HG03060 (cell line): Measurements from ENCODE around the gene DPM3.
A peak's percentile ranks its signal among the peaks of the same experiment; 100 is the strongest.
"Not testable (repeated sequence)": the region's sequence is repeated elsewhere in the genome, so short reads cannot be mapped to it uniquely, and the experiment has no call there.

Source experiments
- ATAC-seq: cut with Tn5 transposase; IDR thresholded peaks from one replicate; pipeline ENCODE4 v1.9.1; 2021; ENCODE audit warnings: low read depth, moderate number of reproducible peaks; ENCODE audit not compliant: unreplicated experiment

Gene DPM3

DNA sequence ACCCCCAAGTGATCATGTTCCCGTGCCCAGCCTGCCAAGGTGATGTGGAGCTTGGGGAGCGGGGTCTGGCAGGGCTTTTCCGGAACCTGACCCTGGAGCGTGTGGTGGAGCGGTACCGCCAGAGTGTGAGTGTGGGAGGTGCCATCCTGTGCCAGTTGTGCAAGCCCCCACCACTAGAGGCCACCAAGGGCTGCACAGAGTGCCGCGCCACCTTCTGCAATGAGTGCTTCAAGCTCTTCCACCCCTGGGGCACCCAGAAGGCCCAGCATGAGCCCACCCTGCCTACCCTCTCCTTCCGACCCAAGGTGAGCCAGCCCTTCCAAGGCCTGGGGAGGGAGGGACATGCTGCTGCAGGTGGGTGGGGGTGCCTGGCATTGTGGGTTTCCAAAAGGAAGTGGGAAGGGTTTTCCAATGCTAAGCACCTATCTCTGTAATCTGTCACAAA is 35.6 kb upstream of the DPM3 start:
- no peak for ATAC-seq

DNA sequence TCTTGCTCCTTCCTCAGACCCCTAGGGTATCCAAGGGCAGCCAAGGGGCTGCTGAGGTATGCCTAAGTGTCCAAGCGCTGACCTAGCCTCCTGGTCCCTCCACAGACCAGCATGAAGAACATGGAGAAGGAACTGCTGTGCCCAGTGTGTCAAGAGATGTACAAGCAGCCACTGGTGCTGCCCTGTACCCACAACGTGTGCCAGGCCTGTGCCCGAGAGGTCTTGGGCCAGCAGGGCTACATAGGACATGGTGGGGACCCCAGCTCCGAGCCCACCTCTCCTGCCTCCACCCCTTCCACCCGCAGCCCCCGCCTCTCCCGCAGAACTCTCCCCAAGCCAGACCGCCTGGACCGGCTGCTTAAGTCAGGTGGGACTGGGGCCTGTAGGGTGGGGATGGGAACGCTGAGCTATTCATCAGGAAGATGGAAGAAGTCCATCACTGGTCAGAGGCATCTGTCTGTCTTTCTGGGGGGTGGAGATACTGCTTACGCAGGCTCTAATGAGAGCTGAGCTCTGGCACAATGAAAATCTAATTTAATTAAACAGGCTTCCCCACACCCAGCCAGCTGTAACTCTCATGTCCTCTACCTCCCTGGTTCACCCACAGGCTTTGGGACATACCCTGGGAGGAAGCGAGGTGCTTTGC is 35.1 kb upstream of the DPM3 start:
- no peak for ATAC-seq

DNA sequence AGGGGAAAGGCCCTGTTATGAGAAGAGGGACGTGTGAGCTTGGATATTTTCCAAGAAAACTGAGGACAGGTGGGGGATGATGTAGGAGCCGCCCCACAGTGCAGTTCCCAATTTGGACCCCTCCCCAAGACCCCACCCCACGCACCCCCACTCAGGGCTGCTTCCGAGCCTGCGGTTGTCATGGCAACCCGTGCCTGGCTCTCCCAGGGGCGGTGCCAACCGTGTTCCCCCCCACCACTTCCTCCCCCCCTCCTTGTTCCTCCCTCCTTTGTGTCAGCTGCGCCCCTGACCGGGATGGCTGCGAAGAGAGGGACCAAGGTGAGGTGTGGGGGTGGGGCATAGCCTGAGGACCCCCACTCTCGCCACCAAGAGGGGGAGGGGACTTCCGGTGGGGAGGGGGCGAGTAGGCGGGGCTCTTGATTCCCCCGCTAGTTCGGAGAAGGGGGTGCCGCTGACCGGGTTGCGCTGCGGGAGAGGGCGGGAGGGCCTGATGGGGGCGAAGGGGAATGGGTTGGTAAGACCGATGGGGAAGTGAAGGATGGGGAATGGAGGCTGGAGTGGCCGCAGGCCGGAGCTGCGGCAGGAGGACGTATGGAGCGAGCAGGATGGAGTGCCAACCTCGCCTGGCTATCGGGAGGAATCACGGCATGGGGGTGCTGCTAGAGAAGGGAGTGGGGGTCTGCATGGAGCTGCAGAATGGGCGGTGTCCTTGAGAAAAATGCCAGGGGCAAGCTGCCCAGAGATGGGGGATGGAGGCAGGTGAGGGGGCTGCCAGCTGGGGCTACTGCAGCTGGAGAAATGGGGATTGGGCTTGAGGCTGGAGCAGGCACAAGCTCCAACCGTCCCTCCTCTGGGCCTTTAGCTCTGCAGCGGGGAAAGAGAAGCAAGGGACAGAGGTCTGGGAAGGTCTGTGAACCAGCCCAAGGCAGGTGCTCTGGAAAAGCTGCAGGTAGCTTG is 34.3 kb upstream of the DPM3 start:
- ATAC-seq, result no peak

DNA sequence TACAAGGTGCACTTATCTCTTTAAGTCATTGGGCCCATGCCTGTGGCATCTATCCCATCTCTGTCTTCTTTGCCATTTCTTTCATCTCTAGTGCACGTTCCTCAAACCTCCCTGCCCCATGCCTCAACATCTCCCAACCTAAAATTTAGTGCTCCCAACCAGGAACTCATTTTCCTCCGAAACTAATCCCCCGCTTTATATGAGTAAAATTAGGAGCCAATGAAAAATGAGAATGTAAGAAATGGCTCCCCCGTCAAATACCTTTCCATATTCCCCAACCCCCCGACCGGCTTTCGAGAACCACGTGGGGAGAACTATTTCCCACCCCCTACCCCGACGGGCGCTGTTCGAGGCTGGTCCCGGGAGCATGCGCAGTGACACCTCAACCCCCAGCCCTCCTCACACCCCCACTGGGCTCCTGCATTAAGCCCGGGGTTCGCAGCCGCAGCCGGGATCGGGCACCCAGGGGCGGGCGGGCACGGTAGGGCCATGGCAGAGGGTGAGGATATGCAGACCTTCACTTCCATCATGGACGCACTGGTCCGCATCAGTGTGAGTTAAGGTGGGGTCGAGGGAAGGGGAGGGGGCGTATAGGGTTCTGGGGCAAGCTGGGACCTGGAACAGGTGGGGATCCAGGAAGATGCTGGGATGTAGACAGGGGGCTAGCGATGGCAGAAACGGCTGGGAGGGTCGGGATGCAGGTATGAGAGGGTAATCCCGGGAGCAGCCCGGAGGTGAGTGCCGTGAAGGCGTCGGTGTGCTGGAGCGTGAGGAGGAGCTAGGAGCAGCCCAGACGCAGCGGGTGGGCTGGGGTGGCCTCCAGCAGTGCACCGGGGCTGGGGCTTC is 33.4 kb upstream of the DPM3 start, which contains the start of gene TRIM46:
Gene TRIM46, plus strand, starts transcription at position 372 of the 846 bp plus-strand sequence. Its CDS starts 118 bp downstream, at position 490.
- no peak for ATAC-seq

DNA sequence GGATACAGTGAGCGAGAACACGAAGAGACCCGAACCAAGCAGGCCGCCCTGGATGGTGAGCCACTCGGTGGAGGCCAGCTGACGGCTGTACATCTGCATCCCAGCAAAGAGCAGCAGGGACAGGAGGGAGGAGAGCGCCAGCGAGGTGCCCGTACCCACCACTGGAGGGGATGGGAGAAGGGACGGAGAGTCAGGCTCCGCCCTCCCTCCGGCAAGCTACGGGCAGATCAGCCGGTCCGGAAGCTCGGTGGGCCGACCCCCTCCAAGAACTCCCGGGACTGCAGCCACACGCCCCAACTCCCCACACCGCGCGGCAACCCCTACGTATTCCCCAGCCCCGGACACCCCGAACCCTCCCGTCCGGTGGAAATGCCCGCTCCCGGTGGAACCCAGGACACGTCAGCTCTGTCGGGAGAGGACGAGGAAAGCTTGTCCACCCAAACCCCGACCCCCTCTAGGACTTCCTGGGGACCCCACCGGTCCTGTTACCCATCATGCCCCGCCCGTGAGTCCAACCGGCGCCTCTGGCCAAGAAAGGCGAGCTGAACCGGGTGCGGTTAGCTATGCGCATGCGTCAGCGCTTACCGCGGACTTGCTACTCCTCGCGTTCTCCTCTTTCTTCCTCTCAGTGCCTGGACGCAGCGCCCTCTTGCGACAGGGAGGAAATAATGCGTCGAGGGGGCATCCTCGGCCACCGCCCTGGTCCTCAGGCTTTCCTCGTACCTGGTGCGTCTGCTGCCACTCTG is 32.6 kb upstream of the DPM3 start, which contains the start of gene KRTCAP2:
Gene KRTCAP2, minus strand, starts transcription at position 573 of the 746 bp plus-strand sequence. Its CDS starts 80 bp downstream, at position 493.
- ATAC-seq, result peak; percentile 44

DNA sequence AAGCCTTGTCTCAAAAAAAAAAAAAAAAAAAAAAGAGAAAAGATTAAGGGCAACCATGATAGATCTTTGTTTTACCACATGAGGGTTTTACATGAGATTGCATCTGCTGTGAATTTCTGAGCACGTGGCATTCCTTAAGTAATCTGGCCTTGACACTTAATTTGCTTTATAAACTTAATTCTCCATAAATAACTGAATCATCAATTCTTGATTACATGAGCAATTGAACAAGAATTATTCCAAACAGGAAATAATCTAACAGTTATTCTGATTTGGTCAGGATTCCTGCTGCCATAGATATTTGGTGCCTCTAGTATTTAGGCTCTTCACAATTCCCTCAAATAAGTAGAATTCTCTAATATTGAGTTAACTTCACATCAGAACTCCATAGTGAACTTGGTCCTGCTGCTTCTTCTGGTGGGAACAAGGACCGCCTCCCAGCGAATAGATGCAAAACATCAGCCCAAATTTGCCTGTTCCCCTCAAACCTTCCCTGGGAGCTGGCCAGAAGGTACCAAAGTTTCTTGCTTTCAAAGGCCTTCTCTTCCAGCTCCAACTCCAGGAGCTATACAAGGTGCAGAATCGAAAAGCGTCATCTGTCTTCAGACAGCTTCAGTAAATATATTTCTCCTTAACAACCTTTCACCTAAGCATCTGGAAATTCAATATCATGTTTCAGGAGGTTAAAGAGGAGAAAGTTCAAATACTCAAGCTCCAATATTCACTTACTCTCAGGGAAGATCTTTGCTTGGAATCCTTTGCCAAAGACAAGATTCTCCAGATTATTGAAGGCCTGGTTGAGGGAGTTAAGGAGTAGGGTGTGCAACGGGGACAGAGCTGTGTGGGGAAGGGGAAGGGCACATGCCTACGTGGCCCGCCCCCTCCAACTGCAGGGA is 31.8 kb upstream of the DPM3 start:
- peak; percentile 7 for ATAC-seq

DNA sequence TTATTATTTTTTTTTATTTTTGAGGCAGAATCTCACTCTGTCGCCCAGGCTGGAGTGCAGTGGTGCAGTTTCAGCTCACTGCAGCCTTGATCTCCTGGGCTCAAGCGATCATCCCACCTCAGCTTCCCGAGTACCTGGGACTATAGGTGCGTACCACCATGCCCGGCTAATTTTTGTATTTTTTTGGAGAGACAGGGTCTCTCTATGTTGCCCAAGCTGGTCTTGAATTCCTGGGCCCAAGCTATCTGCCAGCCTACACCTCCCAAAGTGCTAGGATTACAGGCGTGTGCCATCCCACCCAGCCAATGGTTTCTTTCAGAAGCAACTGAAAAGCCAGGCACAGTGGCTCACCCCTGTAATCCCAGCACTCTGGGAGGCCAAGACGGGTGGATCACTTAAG is 30.5 kb upstream of the DPM3 start:
- no peak for ATAC-seq

DNA sequence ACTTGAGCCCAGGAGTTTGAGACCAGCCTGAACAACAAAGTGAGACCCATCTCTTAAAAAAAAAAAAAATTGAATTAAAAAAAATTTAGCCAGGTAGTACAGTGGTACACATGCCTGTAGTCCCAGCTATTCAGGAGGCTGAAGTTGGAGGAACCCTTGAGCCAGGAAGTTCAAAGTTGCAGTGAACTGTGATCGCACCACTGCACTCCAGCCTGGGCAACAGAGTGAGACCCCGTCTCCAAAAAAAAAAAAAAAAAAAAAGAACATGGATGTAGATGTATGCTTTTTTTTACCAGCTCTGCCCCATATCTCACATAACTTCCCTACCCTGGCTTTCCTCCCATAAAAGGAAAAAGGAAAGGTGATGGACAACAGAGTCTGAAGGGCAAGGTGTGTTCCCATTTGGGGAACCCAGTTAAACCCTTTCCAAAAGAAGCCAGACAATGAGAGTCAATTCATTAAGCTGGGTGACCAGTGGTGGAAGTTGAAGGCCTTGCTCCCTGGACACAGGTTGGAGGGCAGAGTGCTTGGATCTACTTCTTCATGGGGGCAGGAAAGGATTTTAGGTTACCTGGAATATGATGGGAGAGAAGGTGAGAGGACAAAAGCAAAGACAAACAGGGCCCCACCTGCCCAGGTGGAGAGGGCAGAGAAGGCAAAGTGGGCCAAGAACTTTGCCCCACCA is 29.9 kb upstream of the DPM3 start:
- ATAC-seq, result no peak

DNA sequence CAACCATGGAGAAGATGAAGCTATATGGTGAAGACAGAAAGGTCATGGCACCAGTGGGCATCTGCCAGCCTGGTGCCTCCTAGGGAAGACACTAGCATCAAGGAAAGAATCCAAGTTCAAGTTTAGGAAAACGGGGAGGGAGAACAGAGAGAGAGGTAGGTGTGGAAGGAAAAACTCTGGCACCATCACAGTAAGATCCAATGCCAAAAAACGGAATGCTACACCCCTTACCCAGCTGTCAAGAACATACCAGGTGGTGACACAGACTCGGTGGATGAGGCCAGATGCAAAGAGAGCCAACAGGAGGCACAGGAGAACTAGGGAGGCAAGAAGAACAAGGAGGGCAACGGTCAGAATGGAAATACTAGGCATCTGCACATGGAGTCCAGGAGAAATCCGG is 29.2 kb upstream of the DPM3 start:
- no peak for ATAC-seq

DNA sequence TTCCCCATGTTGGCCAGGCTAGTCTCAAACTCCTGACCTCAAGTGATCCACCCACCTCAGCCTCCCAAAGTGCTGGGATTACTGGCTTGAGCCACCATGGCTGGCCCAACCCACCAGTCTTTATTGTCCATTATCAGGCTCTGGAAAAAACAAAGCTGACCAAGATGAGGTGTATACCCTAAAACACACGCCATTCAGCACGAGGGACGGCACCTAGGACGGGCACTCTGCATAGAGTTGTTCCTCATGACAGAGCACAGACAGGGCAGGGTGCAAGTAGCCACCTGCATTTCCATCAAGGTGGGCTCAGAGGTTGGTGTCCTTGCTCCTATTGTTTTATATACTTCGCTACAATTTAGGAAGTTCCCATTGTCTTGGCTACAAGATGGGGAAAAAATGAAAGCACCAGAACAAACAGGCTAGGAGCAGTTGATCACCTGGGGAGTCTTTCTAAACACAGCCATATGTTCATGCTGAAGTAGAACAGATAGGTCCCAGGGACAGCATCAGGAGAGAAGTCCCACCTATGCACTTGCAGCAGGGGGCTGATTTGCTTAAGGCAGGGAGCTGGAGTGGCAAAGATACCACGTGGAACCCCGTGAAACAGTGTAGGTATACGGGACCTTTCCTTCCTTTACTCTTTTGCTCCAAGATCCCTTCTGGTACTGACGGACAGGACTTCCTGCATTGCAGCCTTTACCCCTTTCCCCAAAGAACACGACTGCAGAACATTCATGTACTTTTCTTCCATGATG is 28.3 kb upstream of the DPM3 start:
- ATAC-seq, result no peak

DNA sequence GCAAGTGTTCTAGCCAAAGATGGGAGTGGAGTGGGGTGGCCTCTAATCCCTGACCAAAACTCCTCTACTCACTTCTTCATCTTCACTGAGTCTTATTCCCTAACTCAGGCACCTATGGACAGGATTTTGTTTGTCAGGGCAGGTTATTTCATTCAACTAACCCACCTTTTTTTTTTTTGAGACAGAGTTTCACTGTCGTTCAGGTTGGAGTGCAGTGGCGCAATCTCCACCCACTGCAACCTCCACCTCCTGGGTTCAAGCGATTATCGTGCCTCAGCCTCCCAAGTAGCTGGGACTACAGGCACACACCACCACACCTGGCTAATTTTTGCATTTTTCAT is 27.7 kb upstream of the DPM3 start:
- ATAC-seq, result not testable (repeated sequence)

DNA sequence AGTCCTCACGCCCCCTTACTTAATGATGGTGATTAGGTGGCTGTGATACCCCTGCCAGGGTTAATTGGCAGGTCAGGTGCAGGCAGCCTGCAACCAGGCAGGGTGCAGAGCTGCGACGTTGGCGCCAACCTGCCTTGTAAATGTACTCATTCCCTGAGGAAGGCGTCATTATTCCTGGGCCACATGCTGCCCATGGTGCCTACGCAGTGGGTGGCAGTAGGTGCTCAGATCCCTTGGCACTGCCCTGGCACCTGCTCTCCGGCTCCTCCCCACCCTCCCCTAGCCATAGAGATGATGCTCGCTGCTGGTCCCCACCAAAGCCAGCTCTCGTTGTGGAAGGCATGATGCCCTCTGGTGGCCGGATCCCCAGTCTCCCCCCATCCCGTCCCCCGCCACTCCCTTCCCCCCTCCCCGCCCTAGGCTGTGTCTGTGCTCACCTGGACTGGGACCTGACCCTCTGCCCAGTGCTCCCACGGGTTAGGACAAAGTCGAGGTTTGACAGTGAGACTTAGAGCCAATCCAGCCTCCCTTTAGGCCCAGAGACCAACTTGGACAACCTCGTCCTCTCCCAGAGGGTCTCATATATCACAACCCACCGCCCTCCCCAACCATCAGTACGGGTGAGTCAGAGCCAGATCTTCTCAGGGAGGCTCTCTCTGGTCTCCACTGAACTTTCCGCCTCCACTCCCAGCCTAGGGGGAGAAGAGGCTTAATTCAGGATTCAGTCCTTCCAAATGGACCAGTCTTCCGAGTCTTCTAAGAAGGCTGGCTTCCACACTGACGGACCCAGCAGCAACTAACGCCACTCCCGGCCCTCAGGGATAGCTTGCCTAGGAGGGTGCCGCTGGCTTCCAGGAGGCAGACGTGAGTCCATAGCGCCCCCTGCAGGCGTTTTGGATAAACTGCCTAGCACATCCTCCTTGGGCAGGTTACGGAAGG is 27.1 kb upstream of the DPM3 start:
- ATAC-seq, result no peak

DNA sequence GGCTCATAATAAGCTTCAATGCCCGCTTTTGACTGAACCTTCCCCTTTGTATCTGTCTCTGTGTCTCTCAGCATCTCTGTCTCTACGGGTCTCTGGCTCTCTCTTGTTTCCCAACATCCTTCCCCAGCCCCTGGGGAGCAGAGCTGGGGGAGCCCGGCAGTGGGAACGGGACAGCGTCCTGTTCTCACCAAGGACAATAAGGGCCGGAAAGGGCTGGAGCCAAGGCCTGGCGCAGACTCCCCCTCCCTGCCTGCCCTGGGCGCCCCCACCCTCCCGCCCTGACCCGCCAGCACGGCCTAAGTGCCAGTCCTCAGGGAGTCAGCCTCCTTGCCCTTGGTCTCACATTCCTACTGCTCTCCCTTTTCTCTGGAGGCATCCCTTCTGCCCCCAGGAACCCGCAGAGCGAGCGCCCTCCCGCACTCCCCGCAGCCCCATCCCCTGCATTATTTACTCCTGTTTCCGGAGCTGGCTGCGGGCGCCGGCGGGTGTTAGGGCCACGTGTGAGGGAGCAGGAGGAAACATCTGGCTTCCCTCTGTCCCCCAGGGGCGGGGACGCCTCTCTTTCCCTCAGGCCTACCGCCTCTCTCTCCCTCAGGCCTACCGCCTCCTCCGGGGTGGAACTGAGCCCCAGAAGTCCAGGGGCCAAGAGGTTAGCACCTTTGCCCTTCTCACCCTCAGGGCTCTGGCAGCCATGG is 26.3 kb upstream of the DPM3 start:
- no peak for ATAC-seq

DNA sequence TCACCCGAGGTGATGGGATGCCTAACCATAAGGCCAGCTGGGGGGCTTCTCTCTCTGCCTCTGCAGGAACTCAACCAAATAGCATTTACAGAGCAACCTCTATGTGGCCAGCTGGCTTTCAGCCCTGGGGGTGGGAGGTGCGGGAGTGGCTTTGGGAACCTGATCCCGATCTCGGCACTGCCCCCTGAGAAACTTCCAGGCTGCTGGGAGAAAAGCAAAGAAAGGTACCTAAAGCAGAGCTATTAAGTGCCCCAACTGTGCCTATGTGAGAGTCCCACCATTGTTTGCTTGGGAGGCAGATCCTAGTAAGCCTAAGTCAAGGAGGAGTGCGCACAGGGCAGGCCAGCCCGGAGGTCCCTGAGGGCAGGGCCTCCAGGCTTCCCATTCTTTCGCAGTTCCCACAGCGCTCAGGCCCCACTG is 25.7 kb upstream of the DPM3 start:
- no peak for ATAC-seq

DNA sequence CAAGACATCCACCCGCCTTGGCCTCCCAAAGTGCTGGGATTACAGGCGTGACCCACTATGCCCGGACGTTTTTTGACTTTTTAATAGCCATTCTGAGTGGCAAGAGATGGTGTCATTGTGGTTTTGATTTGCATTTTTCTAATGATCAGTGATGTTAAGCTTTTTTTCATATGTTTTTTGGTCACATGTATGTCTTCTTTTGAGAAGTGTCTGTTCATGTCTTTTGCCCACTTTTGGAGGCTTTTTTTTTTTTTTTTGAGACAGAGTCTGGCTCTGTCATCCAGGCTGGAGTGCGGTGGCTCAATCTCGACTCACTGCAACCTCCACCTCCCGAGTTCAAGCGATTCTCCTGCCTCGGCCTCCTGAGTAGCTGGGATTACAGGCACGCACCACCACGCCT is 24.3 kb upstream of the DPM3 start:
- ATAC-seq, result not testable (repeated sequence)

DNA sequence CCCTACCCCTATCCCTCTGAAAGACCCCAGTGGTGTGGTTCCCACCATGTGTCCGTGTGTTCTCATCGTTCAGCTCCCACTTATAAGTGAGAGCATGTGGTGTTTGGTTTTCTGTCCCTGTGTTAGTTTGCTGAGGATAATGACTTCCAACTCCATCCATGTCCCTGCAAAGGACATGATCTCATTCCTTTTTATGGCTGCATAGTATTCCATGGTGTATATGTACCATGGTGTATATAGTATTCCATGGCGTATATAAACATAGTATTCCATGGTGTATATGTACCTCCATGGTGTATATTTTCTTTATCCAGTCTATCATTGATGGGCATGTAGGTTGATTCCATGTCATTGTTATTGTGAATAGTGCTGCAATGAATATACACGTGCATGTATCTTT is 23.5 kb upstream of the DPM3 start:
- ATAC-seq, result not testable (repeated sequence)
